WI38 (cell line): ENCODE results near the gene RNF26.

Experiments
- H3K4me3 ChIP-seq: 2 replicates; pipeline ENCODE4 v1.5.1; 2011; ENCODE audit warnings: low read depth, mild to moderate bottlenecking, control low read depth, low read length
- TF ChIP-seq, protein P1 (sequence below): IDR thresholded peaks from 2 replicates; pipeline ENCODE4 v1.5.1; 2012; ENCODE audit warnings: low read depth, mild to moderate bottlenecking, control low read depth, low read length

RNF26 gene

DNA sequence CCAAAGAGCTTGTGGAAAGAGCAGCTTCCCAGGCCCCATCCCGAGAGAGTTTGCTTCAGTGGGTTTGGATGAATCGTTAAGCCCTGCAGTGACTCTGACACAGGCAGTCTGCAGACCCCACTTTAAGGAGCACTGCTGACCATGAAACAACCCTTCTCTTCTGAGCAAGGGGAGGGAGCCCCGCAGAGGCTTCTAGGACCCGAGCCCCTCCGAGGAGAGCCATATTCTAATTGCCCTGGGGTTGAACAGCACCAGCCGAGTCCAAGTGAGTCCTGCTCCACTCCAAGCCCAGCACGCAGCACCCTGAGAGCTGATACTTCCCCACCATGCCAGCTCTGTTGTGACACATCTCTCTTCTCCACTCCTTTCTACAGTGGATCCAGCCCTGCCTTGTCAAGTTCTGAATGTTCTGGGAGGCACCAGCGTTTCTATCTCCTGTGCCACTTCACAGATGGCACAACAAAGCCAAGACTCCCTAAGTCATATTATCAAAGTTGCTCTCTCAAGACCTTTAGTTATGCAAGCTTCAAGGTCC lies 36.8 kb downstream of the RNF26 start:
- TF ChIP-seq, protein P1, sequence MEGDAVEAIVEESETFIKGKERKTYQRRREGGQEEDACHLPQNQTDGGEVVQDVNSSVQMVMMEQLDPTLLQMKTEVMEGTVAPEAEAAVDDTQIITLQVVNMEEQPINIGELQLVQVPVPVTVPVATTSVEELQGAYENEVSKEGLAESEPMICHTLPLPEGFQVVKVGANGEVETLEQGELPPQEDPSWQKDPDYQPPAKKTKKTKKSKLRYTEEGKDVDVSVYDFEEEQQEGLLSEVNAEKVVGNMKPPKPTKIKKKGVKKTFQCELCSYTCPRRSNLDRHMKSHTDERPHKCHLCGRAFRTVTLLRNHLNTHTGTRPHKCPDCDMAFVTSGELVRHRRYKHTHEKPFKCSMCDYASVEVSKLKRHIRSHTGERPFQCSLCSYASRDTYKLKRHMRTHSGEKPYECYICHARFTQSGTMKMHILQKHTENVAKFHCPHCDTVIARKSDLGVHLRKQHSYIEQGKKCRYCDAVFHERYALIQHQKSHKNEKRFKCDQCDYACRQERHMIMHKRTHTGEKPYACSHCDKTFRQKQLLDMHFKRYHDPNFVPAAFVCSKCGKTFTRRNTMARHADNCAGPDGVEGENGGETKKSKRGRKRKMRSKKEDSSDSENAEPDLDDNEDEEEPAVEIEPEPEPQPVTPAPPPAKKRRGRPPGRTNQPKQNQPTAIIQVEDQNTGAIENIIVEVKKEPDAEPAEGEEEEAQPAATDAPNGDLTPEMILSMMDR: no peak
- no peak overlapping the region for H3K4me3 ChIP-seq

DNA sequence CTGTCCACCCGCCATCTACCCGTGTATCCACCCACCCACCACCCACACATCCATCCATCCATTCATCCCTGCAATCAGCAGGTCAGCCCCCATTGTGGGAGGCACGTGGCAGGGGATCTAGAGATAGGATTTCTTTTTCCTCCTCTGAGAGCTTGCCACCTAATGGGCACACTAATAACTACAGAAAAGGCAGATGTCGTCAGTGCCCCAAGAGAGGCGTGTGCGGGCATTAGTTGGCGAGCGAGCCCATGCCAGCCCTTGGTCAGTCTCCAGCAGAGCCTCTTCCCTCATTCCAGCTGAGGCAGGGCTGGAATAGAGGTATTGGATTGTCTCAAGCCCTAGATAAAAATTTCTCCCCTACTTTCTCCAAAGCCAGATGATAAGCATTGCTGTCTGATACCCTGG lies 37.5 kb downstream of the RNF26 start:
- H3K4me3 ChIP-seq: no peak overlapping the region
- TF ChIP-seq, protein P1: no peak

DNA sequence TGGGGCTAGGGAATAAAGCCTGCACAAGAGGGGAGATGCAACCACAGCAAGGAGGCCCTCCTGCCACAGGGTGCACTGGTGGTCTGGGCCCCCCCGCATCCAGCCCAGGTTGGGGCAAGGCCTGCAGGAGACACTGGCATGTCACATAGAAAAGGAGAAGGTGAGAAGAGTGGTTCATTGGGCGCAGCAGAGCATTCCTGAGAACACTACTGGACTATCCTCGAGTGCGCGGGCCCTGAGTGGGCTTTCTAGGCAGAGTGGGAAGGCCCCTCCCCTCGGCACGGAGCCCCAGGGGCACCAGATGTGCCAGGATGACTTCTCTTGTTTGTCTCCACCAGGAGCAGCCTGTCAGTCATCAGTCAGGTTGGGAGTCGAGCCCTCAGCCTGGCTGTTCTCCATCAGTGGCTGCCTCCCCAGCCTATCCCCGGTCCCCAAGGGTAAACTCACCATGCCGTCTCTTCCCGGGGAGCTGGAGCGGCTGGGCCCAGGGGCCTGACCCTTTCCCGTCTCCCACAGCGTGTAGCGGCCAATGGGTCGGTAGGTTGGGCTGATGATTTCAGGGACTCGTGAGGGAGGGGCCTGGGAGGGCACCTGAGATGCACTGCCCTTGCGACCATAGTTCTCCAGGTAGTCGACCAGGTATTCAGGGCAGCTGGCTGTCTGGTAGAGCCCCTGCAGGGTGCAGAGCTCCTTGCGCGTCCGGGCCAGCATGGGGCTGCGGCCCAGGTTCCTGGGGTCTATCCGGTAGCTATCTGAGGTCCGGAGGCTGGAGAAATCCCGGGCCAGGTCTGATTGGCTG lies 38.1 kb downstream of the RNF26 start:
- TF ChIP-seq, protein P1: no peak
- H3K4me3 ChIP-seq: no peak overlapping the region

DNA sequence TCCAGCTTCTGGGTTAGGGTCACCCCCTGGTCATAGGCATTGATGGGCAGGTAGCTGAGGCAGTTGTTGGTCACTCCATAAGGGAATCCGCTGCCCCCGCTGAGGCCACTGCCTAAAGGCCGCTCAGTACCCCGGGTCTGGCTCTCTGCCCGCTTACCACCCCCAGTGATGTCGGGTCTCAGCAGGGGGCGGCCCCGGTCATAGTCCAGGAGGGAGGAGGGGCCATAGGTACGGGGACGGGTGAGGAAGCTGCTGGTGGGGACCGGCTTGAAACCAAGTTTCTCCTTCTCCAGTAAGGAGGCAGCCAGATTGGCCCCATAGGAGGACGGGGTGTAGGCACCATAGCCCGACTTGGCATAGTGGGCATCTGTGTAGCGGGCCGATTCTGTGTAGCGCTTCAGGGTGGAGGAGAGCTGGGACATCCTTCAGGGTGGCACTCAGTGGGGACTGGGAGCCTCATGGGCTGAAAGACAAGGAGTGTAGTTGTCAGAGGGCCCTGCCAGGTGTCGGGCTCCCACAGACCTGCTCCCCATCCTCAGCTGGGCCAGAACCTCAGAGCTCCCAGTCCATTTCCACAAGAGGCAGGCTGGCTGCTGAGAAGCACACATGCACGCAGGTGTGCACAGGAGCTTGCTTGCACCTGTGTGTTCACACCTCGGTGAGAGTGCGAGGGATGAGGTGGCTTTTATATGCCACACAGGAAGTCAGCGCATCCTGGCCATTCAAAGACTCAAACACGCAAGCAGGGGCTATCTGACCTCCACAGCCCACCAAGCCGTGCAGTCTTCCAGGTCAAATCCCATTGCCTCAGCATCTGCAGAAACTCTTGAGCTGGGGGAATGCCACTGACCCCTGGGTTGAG lies 39.0 kb downstream of the RNF26 start:
- H3K4me3 ChIP-seq: no peak overlapping the region
- TF ChIP-seq, protein P1: no peak

DNA sequence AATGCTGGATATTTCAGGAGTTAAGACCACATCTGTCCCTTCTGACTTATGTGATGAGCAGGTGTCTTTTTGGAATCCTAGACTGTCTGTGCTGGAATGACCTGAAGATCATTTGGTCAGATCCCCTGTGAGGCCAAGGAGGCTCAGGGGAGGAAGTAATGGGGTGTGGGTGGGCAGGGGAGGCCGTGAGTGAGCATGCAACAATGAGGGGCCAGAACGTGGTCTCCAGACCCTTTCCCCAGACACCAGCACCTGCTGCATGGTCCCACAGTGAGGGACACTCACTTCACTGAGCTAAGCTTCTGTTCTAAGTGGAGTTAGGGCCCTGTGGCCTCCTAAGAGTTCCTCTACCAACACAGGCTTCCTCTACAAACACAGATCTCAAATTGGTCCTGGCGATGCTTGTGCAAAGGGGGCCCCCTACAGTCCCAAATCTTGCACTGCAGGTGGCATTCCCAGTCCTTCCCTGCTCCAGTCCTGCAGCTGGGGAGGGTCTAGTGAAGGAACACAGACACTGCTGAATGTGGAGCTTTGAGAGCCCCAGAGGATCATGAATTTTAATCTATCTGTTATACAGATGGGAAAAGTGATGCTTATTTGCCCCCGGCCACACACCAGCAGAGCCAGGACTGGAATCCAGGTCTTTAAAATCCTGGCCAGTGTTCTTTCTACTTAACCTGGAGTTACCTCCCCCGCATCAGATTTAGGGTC lies 39.7 kb downstream of the RNF26 start:
- TF ChIP-seq, protein P1: peak; percentile 96
- H3K4me3 ChIP-seq: no peak overlapping the region

DNA sequence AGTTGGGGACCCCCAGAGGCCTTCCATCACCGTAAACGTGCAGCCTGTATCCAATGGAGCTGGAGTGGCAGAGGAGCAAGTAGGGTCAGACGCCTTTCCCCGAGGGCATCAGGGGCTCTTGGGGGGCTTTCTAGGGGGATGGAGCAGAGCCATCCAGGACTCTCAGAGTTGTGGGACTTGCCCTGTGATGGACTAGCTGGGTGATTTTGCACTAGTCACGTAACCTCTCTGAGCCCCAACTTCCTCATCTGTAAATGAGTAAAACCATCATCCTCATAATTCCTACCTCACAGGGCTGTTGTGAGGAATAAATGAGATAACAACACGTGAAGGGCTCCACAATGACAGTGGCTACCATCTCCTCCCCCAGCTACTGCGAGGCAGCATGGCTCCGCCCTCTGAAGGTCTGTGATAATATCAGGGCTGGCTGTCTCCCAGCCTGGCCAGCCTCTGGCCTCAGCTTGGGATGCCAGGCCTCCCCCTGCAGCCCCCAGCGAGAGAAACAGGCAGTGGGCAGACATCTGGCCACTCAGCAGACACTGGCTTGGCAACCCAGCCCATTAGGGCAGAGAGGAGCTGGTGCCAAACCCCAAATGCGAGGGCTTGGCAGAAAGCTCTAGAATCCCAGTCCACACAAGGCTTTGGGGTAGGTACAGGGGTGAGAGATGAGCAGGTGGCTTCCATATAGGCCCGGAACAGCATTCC lies 40.5 kb downstream of the RNF26 start:
- TF ChIP-seq, protein P1: no peak
- no peak overlapping the region for H3K4me3 ChIP-seq
